ENCODE results near the gene SLC15A1. TPM values are rescaled to one million over a fixed set of nuclear protein-coding genes. Genes with fewer than 3 reads are reported as not detected.

The SLC15A1 gene
- total RNA-seq, 1 donor from 2014 or later: 0.11 TPM

GRCh38 chr13:98693756-98694155, 58.7 kb downstream of the SLC15A1 start:
- H3K27ac Mint-ChIP-seq (ENCODE audit: unreplicated experiment): no peak overlapping the region
- no peaks in the 10 kb centered on the region for H3K36me3 Mint-ChIP-seq (ENCODE audit: unreplicated experiment)
- no peak overlapping the region for H3K4me3 Mint-ChIP-seq (ENCODE audit: unreplicated experiment)
- TF ChIP-seq, protein P1, sequence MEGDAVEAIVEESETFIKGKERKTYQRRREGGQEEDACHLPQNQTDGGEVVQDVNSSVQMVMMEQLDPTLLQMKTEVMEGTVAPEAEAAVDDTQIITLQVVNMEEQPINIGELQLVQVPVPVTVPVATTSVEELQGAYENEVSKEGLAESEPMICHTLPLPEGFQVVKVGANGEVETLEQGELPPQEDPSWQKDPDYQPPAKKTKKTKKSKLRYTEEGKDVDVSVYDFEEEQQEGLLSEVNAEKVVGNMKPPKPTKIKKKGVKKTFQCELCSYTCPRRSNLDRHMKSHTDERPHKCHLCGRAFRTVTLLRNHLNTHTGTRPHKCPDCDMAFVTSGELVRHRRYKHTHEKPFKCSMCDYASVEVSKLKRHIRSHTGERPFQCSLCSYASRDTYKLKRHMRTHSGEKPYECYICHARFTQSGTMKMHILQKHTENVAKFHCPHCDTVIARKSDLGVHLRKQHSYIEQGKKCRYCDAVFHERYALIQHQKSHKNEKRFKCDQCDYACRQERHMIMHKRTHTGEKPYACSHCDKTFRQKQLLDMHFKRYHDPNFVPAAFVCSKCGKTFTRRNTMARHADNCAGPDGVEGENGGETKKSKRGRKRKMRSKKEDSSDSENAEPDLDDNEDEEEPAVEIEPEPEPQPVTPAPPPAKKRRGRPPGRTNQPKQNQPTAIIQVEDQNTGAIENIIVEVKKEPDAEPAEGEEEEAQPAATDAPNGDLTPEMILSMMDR (IDR thresholded peaks at IDR 0.05): no peak
- peaks cover 22% of the 10 kb centered on the region for H3K27me3 Mint-ChIP-seq (ENCODE audit: unreplicated experiment)
- no peaks in the 10 kb centered on the region for H3K9me3 Mint-ChIP-seq (ENCODE audit: unreplicated experiment)
- no peak for DNase-seq (ENCODE audit: extremely low spot score, unreplicated experiment)
- peaks cover 10% of the 10 kb centered on the region for H3K4me1 Mint-ChIP-seq (ENCODE audit: unreplicated experiment)

DNA sequence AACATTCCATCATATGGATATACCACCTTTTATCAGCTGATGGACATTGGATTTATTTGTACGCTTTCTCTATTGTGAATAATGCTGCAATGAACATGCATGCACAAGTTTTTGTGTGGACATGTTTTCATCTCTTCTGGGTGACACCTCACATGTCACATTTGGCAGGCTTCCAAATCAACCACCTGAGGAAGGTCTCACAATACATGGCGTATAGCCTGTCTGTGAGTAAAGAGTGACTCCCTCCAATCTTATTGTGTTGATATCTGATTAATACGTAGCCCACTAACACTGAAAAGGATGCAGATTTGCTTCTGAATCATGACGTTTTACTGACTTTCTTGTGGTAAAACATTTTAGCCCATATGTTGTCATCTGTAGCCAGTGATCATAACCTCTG, 61.1 kb downstream of the SLC15A1 start:
- H3K4me1 Mint-ChIP-seq (ENCODE audit: unreplicated experiment): no peaks in the 10 kb centered on the region
- no peak overlapping the region for H3K27ac Mint-ChIP-seq (ENCODE audit: unreplicated experiment)
- no peak overlapping the region for H3K4me3 Mint-ChIP-seq (ENCODE audit: unreplicated experiment)
- TF ChIP-seq, protein P1 (IDR thresholded peaks at IDR 0.05): no peak
- H3K36me3 Mint-ChIP-seq (ENCODE audit: unreplicated experiment): no peaks in the 10 kb centered on the region
- no peaks in the 10 kb centered on the region for H3K9me3 Mint-ChIP-seq (ENCODE audit: unreplicated experiment)
- DNase-seq (ENCODE audit: extremely low spot score, unreplicated experiment): no peak
- peaks cover 29% of the 10 kb centered on the region for H3K27me3 Mint-ChIP-seq (ENCODE audit: unreplicated experiment)

DNA sequence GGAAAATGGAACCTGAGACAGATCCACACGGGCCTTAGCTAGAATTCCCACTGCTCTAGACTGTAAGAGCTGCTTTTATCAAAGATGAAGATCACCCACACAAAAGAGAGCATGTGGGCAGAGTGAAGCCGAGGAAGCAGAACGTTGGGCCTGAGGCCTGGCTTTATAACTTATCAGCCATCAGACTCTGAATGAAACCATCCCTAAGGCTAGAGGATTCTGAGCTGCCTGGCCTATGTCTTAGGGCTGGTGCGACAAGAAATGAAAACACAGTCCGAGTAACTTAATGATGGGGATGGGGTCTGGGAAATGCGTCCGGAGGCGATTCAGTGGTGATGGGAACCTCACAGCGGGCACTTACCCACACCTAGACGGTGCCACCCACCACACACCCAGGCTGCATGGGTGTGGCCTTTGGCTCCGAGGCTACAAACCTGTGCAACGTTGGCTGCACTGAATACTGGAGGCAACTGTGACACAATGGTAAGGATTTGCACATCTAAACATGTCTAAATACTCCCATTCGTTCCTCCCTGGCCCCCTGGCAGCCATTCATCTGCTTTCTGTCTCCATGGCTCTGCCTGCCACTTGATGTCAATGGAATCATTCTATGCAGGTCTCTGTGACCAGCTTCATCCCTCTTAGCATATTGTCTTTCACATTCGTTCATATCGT, 62.0 kb downstream of the SLC15A1 start:
- Mint-ChIP-seq H3K4me3 (ENCODE audit: unreplicated experiment) (no peak overlapping the region), H3K27me3 (ENCODE audit: unreplicated experiment) (peaks cover 29% of the 10 kb centered on the region), H3K36me3 (ENCODE audit: unreplicated experiment) (no peaks in the 10 kb centered on the region), H3K27ac (ENCODE audit: unreplicated experiment) (no peak overlapping the region), H3K4me1 (ENCODE audit: unreplicated experiment) (no peaks in the 10 kb centered on the region), H3K9me3 (ENCODE audit: unreplicated experiment) (no peaks in the 10 kb centered on the region)
- no peak for DNase-seq (ENCODE audit: extremely low spot score, unreplicated experiment)
- TF ChIP-seq, protein P1 (IDR thresholded peaks at IDR 0.05): no peak

DNA sequence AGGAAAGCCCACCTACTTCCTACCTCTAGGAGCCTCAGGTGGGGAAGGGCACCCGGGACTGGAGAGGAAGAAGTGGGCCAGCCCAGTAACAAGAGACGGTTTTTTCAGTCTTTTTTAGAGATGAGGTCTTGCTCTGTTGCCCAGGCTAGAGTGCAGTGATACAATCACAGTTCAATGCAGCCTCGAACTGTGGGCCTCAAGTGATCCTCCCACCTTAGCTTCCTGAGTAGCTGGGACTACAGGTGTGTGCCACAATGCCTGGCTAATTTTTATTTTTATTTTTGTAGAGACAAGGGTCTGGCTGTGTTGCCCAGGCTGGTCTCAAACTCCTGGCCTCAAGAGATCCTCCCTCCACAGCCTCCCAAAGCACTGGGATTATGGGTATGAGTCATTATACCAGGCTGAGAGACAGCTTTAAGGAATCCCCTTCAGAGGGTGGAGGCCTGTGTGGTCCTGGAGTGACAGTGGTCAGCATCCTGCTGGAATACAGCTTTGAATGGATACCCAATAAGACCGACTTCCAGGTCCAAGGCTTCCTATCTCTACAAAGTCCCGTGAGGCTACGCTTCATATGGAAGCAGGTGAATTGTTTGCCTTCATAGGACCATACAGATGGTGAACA, 63.0 kb downstream of the SLC15A1 start:
- Mint-ChIP-seq H3K4me1 (ENCODE audit: unreplicated experiment) (no peaks in the 10 kb centered on the region), H3K4me3 (ENCODE audit: unreplicated experiment) (no peak overlapping the region), H3K27me3 (ENCODE audit: unreplicated experiment) (peaks cover 29% of the 10 kb centered on the region), H3K27ac (ENCODE audit: unreplicated experiment) (no peak overlapping the region), H3K36me3 (ENCODE audit: unreplicated experiment) (no peaks in the 10 kb centered on the region), H3K9me3 (ENCODE audit: unreplicated experiment) (no peaks in the 10 kb centered on the region)
- TF ChIP-seq, protein P1 (IDR thresholded peaks at IDR 0.05): no peak
- no peak for DNase-seq (ENCODE audit: extremely low spot score, unreplicated experiment)

DNA sequence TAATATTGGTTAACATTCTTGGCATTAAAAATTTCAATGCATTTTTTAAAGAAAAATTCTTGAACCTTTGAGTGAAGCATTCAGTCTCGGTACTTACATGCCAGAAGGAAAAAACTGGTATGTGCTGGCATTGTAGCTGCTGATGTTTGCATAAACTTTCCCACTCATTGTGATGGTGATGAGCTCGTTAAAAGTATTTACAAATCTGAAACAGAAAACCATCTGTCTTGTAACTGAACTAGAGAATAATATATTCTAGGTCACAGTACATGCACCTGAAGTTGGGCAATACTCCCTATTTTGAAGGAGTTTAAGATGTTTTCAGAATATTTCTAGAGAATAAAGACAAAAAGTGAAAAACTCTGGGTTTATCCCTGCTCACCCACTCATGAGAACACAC, 64.1 kb downstream of the SLC15A1 start:
- Mint-ChIP-seq H3K27ac (ENCODE audit: unreplicated experiment) (no peak overlapping the region), H3K4me1 (ENCODE audit: unreplicated experiment) (no peaks in the 10 kb centered on the region), H3K36me3 (ENCODE audit: unreplicated experiment) (no peaks in the 10 kb centered on the region), H3K27me3 (ENCODE audit: unreplicated experiment) (peaks cover 26% of the 10 kb centered on the region), H3K9me3 (ENCODE audit: unreplicated experiment) (no peaks in the 10 kb centered on the region), H3K4me3 (ENCODE audit: unreplicated experiment) (no peak overlapping the region)
- no peak for DNase-seq (ENCODE audit: extremely low spot score, unreplicated experiment)
- TF ChIP-seq, protein P1 (IDR thresholded peaks at IDR 0.05): no peak

Data from osteocyte (in vitro differentiated cells).